Nephron (organoid): ENCODE measurements around the gene SNX3.

Source experiments
- H3K27ac Mint-ChIP-seq, 3 experiments: 2 replicates each; pipeline ENCODE4 v1.8.0; 2020; ENCODE audit warnings: mixed read lengths in 3 of 3, mild to moderate bottlenecking in 2 of 3, moderate library complexity in 1 of 3
- H3K27me3 Mint-ChIP-seq: 2 replicates; pipeline ENCODE4 v1.8.0; 2021; ENCODE audit warnings: low read depth, mild to moderate bottlenecking, moderate library complexity, mixed read lengths
- H3K36me3 Mint-ChIP-seq: 2 replicates; pipeline ENCODE4 v1.8.0; 2020; ENCODE audit warnings: low read depth, mixed read lengths
- H3K4me1 Mint-ChIP-seq: 2 replicates; pipeline ENCODE4 v1.8.0; 2020; ENCODE audit warnings: mixed read lengths
- H3K4me3 Mint-ChIP-seq, 3 experiments: 2 replicates each; pipeline ENCODE4 v1.8.0; 2020; ENCODE audit warnings: mild to moderate bottlenecking in 3 of 3, mixed read lengths in 3 of 3, moderate library complexity in 2 of 3
- H3K9me3 Mint-ChIP-seq: 2 replicates; pipeline ENCODE4 v1.8.0; 2020; ENCODE audit warnings: mixed read lengths
- TF ChIP-seq, protein P1 (sequence below), 3 experiments: fragments of 200-600 bp; sonication (generic); IDR thresholded peaks; one replicate each; pipeline ENCODE4 v1.5.0; 2021; ENCODE audit warnings: antibody characterized with exemption in 3 of 3; ENCODE audit not compliant: unreplicated experiment in 3 of 3

The SNX3 gene

DNA sequence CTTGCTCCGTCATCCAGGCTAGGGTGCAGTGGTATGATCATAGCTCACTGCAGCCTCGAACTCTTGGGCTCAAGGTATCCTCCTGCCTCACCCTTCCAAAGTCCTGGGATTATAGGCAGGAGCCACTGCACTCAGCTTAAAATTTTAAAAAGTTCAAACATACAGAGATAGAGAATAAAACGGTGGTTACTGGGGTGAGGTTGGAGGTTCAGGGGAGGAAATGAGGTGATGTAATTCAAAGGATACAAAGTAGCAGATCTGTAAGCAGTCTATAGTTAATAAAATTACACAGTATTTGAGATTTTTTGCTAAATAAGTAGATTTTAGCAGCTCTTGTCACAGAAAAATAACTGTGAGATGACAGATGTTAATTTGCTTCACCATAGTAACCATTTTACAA lies 26.5 kb upstream of the SNX3 start:
- TF ChIP-seq, protein P1, sequence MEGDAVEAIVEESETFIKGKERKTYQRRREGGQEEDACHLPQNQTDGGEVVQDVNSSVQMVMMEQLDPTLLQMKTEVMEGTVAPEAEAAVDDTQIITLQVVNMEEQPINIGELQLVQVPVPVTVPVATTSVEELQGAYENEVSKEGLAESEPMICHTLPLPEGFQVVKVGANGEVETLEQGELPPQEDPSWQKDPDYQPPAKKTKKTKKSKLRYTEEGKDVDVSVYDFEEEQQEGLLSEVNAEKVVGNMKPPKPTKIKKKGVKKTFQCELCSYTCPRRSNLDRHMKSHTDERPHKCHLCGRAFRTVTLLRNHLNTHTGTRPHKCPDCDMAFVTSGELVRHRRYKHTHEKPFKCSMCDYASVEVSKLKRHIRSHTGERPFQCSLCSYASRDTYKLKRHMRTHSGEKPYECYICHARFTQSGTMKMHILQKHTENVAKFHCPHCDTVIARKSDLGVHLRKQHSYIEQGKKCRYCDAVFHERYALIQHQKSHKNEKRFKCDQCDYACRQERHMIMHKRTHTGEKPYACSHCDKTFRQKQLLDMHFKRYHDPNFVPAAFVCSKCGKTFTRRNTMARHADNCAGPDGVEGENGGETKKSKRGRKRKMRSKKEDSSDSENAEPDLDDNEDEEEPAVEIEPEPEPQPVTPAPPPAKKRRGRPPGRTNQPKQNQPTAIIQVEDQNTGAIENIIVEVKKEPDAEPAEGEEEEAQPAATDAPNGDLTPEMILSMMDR (IDR thresholded peaks at IDR 0.05; ENCODE audit: unreplicated experiment in 3 of 3), result no peak
- H3K36me3 Mint-ChIP-seq, result no peaks in the 10 kb centered on the region
- no peak overlapping the region for H3K27ac Mint-ChIP-seq
- H3K4me3 Mint-ChIP-seq, result no peak overlapping the region
- peaks cover 5% of the 10 kb centered on the region for H3K27me3 Mint-ChIP-seq
- no peaks in the 10 kb centered on the region for H3K4me1 Mint-ChIP-seq
- no peaks in the 10 kb centered on the region for H3K9me3 Mint-ChIP-seq

DNA sequence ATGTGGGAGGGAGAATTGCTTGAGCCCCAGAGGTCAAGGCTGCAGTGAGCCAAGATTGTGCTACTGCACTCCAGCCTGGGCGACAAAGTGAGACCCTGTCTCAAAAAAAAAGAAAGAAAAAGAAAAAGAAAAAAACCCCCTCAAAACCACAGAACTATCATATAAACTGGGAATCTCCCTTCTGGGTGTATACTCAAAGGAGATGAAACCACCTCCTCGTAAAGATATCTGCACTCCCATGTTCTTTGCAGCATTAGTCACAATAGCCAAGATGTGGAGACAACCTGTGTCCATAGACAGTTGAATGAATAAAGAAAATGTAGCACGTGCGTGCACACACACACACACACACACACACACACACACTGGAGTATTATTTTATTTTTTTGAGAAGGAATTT lies 25.5 kb upstream of the SNX3 start:
- Mint-ChIP-seq H3K27ac (no peak overlapping the region), H3K9me3 (no peaks in the 10 kb centered on the region), H3K27me3 (peaks cover 5% of the 10 kb centered on the region), H3K4me3 (no peak overlapping the region), H3K4me1 (no peaks in the 10 kb centered on the region), H3K36me3 (no peaks in the 10 kb centered on the region)
- TF ChIP-seq, protein P1 (IDR thresholded peaks at IDR 0.05; ENCODE audit: unreplicated experiment in 3 of 3), result no peak

DNA sequence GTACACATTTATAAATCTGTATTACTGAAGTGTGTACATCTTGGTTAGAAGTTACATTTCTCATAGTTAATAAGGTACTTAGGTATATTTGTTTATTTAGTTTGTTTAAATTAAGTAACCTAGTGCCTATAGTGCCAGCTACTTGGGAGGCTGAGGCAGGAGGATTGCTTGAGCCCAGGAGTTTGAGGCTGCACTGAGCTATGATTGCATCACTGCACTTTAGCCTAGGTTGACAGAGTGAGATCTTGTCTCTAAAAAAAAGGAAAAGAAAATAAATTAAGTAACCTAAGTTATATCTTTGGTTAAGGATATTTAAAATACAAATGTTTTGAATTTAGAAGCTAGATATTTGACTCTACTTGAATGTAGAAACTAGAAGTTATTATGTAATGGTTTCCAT lies 24.5 kb upstream of the SNX3 start:
- Mint-ChIP-seq H3K36me3 (no peaks in the 10 kb centered on the region), H3K27me3 (peaks cover 5% of the 10 kb centered on the region), H3K27ac (no peak overlapping the region), H3K4me3 (no peak overlapping the region), H3K9me3 (no peaks in the 10 kb centered on the region), H3K4me1 (no peaks in the 10 kb centered on the region)
- TF ChIP-seq, protein P1 (IDR thresholded peaks at IDR 0.05; ENCODE audit: unreplicated experiment in 3 of 3), result no peak

DNA sequence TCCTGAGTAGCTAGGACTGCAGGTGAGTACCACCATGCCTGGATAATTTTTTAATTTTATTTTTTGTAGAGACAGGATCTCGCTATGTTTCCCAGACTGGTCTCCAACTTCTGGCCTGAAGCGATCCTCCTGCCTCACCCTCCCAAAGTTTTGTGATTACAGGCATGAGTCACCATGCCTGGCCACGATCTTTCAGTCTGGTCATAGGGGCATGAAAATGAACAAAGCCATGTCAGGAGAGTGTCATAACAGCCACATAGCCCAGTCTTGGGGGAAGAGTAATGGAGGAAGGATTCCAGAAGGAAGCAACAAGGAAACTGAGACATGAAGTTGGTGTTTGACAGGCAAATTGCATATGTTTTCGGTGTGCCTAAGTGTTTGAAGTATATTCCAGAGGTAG lies 17.0 kb upstream of the SNX3 start:
- TF ChIP-seq, protein P1 (IDR thresholded peaks at IDR 0.05; ENCODE audit: unreplicated experiment in 3 of 3), result no peak
- Mint-ChIP-seq H3K27ac (no peak overlapping the region), H3K4me1 (no peaks in the 10 kb centered on the region), H3K9me3 (no peaks in the 10 kb centered on the region), H3K36me3 (no peaks in the 10 kb centered on the region), H3K27me3 (no peaks in the 10 kb centered on the region), H3K4me3 (no peak overlapping the region)

DNA sequence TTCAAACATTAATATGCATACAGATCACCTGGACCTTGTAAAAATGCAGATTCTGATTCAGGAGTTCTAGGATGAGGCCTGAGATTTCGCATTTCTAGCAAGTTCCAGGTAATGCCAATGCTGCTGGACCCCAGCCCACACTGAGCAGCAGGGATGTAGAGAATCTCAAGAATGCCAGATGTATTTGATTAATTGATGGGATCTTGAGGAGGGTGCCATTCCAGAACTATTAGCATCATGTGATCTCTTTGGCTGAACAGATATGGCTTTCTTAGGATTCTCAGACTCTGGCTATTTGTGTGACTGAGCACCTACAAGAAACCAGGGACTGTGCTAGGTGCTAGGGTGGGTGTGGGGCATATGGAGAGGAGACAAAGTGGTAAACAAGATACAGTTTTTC lies 16.5 kb upstream of the SNX3 start:
- no peaks in the 10 kb centered on the region for H3K27me3 Mint-ChIP-seq
- H3K9me3 Mint-ChIP-seq, result no peaks in the 10 kb centered on the region
- no peak overlapping the region for H3K27ac Mint-ChIP-seq
- no peaks in the 10 kb centered on the region for H3K36me3 Mint-ChIP-seq
- H3K4me1 Mint-ChIP-seq, result no peaks in the 10 kb centered on the region
- TF ChIP-seq, protein P1 (IDR thresholded peaks at IDR 0.05; ENCODE audit: unreplicated experiment in 3 of 3), result no peak
- no peak overlapping the region for H3K4me3 Mint-ChIP-seq

DNA sequence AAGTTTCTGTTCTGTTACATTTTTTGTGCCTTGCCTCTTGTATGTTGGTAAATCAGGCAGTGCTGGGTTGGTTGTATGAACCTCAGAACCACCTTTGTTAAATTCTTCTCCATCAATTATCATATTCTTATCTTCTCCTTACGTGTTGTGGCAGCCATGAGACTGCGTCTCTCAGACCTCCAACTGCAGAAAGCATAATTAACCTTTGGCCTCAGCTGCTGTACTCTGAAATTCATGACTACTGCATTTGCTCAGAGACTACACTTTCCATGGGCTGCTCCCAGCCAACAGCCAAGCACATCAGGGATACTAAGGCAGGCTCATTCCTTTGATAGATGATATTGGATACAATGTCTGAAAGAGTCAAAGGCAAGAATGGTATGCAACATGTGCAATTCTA lies 15.1 kb upstream of the SNX3 start:
- no peaks in the 10 kb centered on the region for H3K36me3 Mint-ChIP-seq
- no peak overlapping the region for H3K4me3 Mint-ChIP-seq
- no peaks in the 10 kb centered on the region for H3K27me3 Mint-ChIP-seq
- TF ChIP-seq, protein P1 (IDR thresholded peaks at IDR 0.05; ENCODE audit: unreplicated experiment in 3 of 3), result no peak
- H3K4me1 Mint-ChIP-seq, result no peaks in the 10 kb centered on the region
- H3K27ac Mint-ChIP-seq, result no peak overlapping the region
- no peaks in the 10 kb centered on the region for H3K9me3 Mint-ChIP-seq
